HUES64 (cell line): ENCODE data around the gene ATP10B.

Experiments used
- H3K27ac ChIP-seq: 2 replicates; pipeline ENCODE4 v1.7.0; 2013; ENCODE audit warnings: low read depth, low read length, inconsistent platforms
- H3K27me3 ChIP-seq: 2 replicates; pipeline ENCODE4 v1.6.1; 2013; ENCODE audit warnings: mild to moderate bottlenecking, low read length; ENCODE audit not compliant: insufficient read depth
- H3K36me3 ChIP-seq: 2 replicates; pipeline ENCODE4 v1.6.1; 2013; ENCODE audit warnings: mild to moderate bottlenecking, low read length; ENCODE audit not compliant: insufficient read depth
- H3K4me1 ChIP-seq: 2 replicates; pipeline ENCODE4 v1.6.1; 2013; ENCODE audit warnings: mild to moderate bottlenecking, low read length, moderate library complexity; ENCODE audit not compliant: insufficient read depth
- H3K4me3 ChIP-seq: 2 replicates; pipeline ENCODE4 v1.5.1; 2013; ENCODE audit warnings: mild to moderate bottlenecking, low read length, moderate library complexity
- H3K9ac ChIP-seq: 2 replicates; pipeline ENCODE4 v1.6.1; 2013; ENCODE audit warnings: mild to moderate bottlenecking, low read depth, low read length
- H3K9me3 ChIP-seq: 2 replicates; pipeline ENCODE4 v1.6.1; 2013; ENCODE audit warnings: low read depth, low read length; ENCODE audit not compliant: insufficient read depth
- WGBS: fragments of 150-250, 120-280 bp; methylation state at CpG from one replicate; pipeline ENCODE4 v1.1.7; 2013; ENCODE audit warnings: missing lambda C conversion rate; 5-methylcytosine and 5-hydroxymethylcytosine counted together

ATP10B gene

DNA sequence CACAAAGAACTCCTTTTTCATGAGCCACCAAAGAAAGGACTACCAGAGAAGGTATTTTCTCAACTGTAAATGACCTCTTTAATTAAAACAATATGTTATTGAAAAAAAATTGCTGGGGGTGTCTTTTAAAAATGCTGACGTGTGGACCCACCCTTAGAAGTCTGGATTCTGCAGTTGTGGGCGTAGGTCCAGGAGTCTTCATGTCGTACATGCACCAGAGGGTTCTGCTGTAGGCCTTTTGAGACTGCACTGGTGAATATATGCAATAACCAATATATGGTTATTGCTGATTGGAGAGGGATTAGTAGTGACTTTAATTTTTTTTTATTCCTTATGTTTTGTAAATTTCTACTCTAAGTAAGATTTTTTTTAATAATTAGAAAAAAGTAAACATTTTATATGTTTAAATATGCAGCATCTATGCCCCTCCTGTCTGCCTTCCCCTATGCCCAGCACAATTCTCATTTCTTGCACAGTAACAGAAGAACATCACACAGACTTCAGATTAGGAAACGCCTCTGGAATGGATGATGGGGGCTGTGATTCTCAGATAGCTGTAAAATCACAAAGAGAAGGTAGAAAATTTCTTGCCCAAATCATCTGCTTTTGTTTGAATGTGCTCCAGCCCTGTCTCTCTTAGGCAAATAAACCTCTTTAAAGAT, 328.4 kb downstream of the ATP10B start:
- no peaks in the 10 kb centered on the region for H3K27me3 ChIP-seq
- no peaks in the 10 kb centered on the region for H3K36me3 ChIP-seq
- H3K4me3 ChIP-seq = no peak overlapping the region
- H3K27ac ChIP-seq = no peak overlapping the region
- no peaks in the 10 kb centered on the region for H3K9me3 ChIP-seq
- no peak overlapping the region for H3K9ac ChIP-seq
- H3K4me1 ChIP-seq = no peaks in the 10 kb centered on the region
- 92% methylated on average over 4 of the region's 4 CpGs for WGBS

DNA sequence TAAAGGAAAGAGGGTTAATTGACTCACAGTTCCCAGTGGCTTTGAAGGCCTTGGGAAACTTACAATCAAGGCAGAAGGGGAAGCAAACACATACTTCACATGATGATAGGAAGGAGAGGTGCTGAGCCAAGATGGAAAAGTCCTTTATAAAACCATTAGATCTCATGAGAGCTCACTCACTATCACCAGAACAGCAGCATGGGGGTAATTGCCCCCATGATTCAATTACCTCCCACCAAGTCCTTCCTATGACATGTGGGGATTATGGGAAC, 330.7 kb downstream of the ATP10B start:
- Histone ChIP-seq H3K9ac (no peak overlapping the region), H3K27me3 (no peaks in the 10 kb centered on the region), H3K9me3 (no peaks in the 10 kb centered on the region), H3K4me1 (no peaks in the 10 kb centered on the region), H3K36me3 (no peaks in the 10 kb centered on the region), H3K4me3 (no peak overlapping the region), H3K27ac (no peak overlapping the region)

DNA sequence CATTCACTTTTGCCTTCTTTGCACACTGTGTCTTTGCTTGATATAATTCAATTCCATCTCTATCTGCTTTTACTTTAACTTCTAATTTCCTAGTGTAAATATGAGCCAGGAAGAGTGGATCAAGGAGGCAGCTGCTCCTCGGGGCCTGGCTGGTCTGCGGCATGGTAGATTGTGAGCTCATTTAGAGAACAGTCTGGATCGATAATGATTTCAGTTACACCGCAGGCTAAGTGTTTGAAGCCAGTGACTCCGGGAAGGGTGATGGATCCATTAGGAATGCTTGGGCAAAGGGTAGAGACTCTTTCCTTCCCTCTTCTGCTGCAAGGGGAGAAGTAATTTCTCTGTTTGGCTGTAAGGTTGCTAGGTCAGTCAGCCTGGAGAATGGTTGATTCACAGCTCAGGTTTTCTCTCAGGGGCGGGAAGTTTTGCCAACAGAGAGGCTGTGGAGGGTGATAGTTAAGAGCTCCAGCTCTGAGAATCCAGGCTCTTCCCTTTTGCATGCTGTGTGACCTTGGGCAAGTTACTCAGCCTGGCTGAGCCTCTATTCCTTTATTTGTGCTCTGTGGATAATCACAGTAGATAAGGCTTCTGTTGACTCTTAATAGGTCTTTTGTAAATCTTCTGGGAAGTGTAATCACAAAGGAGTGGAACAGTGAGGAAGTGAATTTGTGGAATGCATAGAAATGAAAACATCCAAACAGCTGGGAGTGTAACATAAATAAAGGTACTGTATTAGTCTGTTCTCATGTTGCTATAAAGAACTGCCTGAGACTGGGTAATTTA, 331.2 kb downstream of the ATP10B start:
- Histone ChIP-seq H3K9me3 (no peaks in the 10 kb centered on the region), H3K27me3 (no peaks in the 10 kb centered on the region), H3K27ac (no peak overlapping the region), H3K4me3 (no peak overlapping the region), H3K36me3 (no peaks in the 10 kb centered on the region), H3K4me1 (no peaks in the 10 kb centered on the region), H3K9ac (no peak overlapping the region)
- WGBS = 90% methylated on average over 6 of the region's 6 CpGs

GRCh38 chr5:160516696-160517530, 335.1 kb downstream of the ATP10B start:
- Histone ChIP-seq H3K9me3 (no peaks in the 10 kb centered on the region), H3K4me3 (no peak overlapping the region), H3K4me1 (no peaks in the 10 kb centered on the region), H3K36me3 (no peaks in the 10 kb centered on the region), H3K9ac (no peak overlapping the region), H3K27me3 (no peaks in the 10 kb centered on the region), H3K27ac (no peak overlapping the region)
- 89% methylated on average over 8 of the region's 8 CpGs for whole genome bisulfite sequencing

- Histone ChIP-seq H3K27me3 (no peaks in the 10 kb centered on the region), H3K36me3 (no peaks in the 10 kb centered on the region), H3K4me1 (no peaks in the 10 kb centered on the region), H3K4me3 (no peak overlapping the region), H3K27ac (no peak overlapping the region), H3K9ac (no peak overlapping the region), H3K9me3 (no peaks in the 10 kb centered on the region)
- WGBS = 86% methylated on average over 3 of the region's 3 CpGs
Measured at GRCh38 chr5:160514866-160515265, 337.1 kb downstream of the ATP10B start.

- H3K4me3 ChIP-seq = no peak overlapping the region
- no peaks in the 10 kb centered on the region for H3K9me3 ChIP-seq
- 92% methylated on average over 2 of the region's 2 CpGs for WGBS
- H3K9ac ChIP-seq = no peak overlapping the region
- H3K27me3 ChIP-seq = no peaks in the 10 kb centered on the region
- H3K27ac ChIP-seq = no peak overlapping the region
- no peaks in the 10 kb centered on the region for H3K36me3 ChIP-seq
- H3K4me1 ChIP-seq = no peaks in the 10 kb centered on the region
Measured at GRCh38 chr5:160514191-160514590, 337.8 kb downstream of the ATP10B start.

GRCh38 chr5:160513485-160513884, 338.5 kb downstream of the ATP10B start:
- Histone ChIP-seq H3K9me3 (no peaks in the 10 kb centered on the region), H3K4me3 (no peak overlapping the region), H3K9ac (no peak overlapping the region), H3K36me3 (no peaks in the 10 kb centered on the region), H3K27me3 (no peaks in the 10 kb centered on the region), H3K27ac (no peak overlapping the region), H3K4me1 (no peaks in the 10 kb centered on the region)
